ENCODE measurements around the gene EIF2S3.

The EIF2S3 gene

DNA sequence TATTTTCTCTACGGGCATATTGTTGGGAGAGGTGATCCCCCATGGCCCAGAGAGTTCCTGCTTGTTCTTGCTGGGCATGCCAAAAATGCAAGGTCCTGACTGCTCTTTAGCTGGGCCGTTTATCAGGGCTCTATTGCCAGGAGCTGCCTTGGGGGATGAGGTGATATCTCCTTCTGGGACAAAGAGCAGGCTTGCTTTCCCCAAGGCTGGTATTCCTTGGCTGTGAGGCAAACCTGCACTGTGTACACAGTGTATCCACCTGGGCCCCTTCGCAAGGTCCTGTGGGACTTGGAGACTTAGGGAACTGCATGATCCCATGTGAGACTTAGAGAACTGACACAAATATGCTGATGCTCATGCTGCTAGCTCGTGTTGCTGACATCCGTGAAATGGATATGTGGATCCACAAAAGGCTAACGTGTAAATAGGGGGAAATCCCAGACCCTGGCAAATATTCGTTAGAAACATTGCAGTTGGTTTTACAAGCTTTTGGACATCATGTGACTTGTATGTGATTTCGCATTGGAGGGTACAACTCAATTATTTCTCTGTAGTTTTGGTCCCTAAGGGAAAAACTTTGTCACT lies 70.4 kb downstream of the EIF2S3 start:
- DNase-seq (ENCODE audit: low read depth in 2 of 2, low spot score in 1 of 2): no peak

All from stimulated activated CD8-positive, alpha-beta memory T cell treated with anti-CD3 and anti-CD28 coated beads, Interleukin-4, amount 100 ng/mL, for 4 hours (primary cell).